Islet precursor cell (in vitro differentiated cells): ENCODE measurements around the gene RGS3.
A peak's percentile ranks its signal among the peaks of the same experiment; 100 is the strongest.
"Not testable (repeated sequence)": the region's sequence is repeated elsewhere in the genome, so short reads cannot be mapped to it uniquely, and the experiment has no call there.

Source experiments
- DNase-seq: peaks from one replicate; pipeline ENCODE4 v3.0.0-alpha.2; 2018

RGS3 gene

DNA sequence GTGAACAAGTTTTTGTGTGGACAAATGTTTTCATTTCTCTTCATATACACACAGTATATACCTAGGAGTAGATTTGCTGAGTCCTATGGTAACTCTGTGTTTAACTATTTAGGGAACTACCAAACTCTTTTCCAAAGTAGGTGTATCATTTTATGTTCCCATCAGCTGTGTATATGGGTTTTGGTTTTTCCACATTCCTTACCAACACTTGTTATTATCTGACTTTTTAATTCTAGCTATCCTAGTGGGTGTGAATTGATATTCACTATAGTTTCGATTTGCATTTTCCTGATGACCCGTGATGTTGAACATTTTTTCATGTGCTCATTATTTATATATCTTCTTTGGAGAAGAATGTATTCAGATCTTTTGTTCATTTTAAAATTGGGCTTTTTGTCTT, 3.7 kb downstream of the RGS3 start:
- no peak for DNase-seq

- DNase-seq, result peak; percentile 44
Measured at GRCh38 chr9:113468716-113469448, 5.4 kb downstream of the RGS3 start.

GRCh38 chr9:113471143-113471542, 7.6 kb downstream of the RGS3 start:
- peak; percentile 15 for DNase-seq

DNA sequence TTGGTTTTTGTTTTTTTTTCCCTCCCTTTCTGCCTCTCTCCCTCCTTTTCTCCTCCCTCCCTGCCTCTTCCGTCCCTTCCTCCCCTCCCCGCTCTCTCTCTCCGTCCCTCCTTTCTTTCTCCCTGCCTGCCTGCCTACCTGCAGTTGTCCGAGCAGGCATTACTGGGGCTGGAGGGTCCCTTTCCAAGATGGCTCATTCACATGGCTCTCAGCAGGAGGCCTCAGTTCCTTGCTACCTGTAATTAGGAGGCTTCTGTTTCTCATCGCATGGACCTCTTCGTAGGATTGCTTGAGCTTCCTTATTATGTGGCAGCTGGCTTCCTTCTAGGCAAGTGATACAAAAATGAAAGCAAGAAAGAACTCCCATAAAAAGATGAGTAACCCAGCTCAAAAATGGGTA, 8.0 kb downstream of the RGS3 start:
- DNase-seq, result peak; percentile 44

GRCh38 chr9:113472199-113472598, 8.7 kb downstream of the RGS3 start:
- DNase-seq, result no peak

DNA sequence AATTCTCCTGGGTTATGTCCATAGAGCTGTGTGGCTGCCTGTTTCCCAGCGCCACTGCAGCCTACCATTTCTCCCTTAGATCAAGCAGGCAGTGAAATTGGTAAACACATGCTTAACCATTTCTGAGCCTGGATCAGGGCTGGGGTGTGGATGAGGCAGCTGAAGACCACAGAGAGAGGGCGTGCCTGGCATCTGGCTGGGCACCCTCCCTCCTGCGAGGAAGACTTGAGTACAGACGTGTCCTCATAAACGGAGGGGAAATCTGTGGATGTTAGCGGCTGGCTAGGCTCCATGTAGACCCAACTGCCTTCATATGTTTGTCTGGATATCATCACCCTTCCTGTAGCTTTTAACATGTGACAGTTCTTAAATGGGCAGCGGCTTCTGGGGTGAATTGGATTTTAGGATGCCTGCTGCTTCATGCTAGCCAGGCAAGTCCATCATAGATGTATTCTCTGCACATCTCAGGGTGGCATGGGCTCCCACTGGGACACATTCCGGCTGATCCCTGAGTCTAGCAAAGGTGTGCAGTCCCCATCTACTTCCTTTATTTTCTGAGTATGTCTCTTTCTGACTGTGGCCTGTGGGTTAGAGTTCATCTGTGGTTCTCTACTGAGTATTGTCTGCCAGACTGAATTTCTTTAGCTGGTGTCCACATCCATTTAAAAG, 11.0 kb downstream of the RGS3 start:
- peak; percentile 35 for DNase-seq

GRCh38 chr9:113475031-113475430, 11.5 kb downstream of the RGS3 start:
- DNase-seq, result peak; percentile 17

DNA sequence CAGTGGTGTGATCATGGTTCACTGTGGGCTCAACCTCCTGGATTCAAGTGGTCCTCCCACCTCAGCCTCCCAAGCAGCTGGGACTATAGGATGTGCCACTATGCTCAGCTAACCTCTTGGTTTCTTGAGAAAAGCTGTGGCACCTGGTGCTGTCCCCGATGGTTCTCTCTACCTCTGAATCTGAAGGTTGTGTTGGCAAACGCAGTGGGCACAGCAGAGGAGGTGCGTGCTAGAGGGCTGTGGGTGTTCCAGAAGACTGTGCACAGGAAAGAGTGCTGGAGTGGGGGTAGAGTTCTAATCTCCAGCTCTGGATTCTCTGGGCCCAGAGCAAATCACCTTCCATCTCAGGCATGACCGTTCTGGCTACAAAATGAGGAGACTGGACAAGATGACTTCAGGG, 12.5 kb downstream of the RGS3 start:
- DNase-seq, result peak; percentile 28

DNA sequence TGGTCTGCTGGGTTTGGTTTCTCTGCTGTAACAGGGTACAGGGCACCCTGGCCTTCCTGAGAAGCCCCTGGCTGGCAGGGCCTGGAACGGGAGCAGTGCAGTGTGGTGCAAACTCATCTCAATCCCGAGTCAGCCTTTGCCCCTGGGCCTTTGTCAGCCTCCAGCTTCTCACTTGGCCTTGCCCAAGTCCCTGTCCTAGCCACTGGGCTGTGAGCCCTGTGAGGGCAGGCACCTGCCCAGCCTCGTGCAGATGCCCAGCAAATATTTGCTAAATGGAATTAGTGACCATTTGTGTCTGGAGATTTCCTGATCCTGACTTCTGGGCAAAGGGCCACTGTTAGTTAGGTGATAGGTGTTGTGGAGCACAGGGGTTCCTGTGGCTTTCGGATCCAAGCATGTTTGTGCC, 13.0 kb downstream of the RGS3 start:
- DNase-seq, result peak; percentile 45

DNA sequence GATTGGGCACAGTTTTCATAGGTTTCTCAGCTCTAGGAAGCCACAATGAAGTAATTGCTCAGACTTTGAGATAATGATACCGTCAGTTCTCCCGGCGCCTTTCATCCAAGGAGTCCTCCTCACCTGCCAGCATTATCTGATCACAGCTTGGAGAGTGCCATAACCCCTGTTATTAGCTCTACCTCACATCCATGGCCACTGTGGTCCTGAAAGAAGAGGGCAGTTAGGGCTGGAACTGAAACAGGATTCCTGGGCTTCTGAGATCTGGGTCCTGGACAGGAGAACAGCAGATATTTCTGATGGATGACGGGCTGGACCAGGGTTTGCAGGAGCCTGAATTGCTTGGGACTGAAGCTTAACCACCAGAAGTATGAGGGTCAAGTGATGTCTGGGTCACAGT, 13.5 kb downstream of the RGS3 start:
- DNase-seq, result peak; percentile 38

DNA sequence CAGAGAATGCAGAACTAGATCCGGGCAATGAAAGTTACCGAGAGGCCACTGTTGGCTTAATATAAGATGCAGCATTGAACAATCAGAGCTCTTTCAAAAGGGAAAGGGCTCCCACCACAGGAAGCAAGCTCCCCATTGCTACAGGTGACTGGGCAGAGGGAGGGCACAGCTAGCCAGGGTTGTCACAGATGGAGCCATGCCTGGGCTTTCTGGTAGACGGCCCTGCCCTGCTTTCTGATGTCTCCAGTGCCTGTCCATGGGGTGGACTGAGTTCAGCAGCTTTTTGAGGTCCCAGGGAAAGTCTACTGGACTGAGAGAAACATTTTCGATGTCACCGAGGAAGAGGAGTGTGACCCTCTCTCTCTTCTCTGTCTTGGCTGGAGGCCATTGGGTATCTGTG, 14.1 kb downstream of the RGS3 start:
- DNase-seq, result peak; percentile 31

DNA sequence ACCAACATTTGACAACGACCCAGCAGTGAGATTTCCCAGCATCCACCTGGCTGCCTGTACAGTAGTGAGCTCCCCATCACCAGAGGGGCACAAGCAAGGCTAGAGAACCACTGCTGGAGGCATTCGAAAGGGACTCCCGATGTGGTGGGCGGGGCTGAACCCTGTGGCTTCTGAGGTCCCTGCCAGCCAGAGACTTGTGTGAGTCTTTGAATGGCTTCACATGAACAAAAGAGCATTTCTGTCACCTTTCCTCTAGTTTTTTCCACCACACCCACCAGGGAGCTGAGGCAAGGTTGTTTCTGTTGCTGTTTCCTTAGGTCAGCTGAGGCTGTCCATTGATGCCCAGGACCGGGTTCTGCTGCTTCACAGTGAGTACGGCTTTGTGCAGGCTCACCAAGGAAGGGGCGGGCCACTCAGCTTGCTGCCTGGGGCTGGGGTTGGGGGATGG, 15.7 kb downstream of the RGS3 start:
- DNase-seq, result peak; percentile 46

- DNase-seq, result peak; percentile 37
Measured at GRCh38 chr9:113480612-113481011, 17.1 kb downstream of the RGS3 start.

DNA sequence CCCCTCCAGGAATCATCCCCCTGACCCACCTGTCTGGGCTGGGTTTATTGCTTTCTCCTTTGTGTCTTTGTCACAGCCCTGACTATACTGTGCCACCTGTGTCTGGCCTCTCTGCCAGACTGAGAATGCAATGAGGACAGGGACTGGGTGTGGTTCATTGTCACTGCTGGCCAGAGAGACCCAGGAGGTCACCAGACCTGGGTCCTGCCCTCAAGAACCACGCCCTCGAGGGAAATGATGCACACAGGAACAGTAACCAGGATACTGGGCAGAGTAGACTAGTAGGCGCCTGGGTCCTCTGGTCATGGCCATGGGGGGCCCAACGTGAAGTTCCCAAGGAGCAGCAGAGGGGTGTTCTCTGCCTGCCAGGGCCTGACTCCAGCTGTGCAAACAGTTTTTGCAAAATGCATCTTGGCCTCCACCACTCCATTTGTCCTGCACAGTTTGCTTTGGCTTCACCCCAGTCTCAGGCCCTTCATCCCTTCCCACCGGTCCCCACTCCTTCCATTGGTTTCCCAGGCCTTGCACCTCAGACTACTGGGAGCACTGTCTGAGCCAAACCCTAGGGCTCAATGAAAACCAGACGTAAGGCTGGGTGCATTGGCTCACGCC, 17.8 kb downstream of the RGS3 start:
- DNase-seq, result peak; percentile 35

DNA sequence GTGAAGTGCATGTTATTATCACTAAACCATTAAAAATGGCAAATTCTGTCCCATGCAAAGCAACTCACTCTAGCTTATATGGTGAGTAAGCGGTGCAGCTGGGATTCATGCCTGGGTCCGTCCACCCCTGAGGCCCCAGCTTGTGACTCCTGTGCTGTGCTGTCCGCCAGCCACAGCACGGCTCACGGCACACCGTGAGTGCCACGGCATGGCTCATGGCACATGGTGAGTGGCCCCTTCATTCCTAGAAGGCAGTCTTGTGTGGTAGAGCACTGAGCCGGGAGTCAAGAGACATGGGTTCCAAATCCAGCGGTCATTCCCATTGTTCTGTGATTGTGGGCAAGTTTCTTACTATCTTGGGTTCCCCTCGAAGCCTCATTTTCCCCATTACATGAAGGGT, 18.8 kb downstream of the RGS3 start:
- peak; percentile 12 for DNase-seq

GRCh38 chr9:113482991-113483675, 19.6 kb downstream of the RGS3 start:
- peak; percentile 10 for DNase-seq

- peak; percentile 40 for DNase-seq
Measured at GRCh38 chr9:113483676-113484257, 20.2 kb downstream of the RGS3 start.

DNA sequence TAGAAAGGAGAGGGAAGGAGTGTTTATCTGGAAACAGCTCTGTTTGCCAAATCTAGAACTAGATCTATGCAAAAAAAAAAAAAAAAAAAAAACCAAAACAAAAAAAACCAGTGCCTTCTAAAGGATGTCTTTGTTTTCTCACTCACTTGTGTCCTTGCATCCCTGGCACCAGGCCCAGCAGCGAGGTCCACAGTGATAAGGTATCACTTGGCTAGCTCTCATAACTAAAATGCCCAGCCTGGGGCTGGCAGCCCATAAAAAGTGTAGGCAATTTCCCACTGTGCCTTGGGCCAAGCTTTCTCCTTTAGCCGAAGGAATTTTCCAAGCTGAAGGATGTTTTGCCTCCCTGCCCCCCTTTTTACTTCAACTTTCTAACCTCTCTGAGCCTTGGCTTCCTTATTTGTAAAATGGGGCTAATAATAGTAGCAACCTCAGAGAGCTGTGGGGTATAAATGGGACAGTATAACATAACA, 20.8 kb downstream of the RGS3 start:
- peak; percentile 58 for DNase-seq

GRCh38 chr9:113485761-113486115, 22.2 kb downstream of the RGS3 start:
- no peak for DNase-seq

DNA sequence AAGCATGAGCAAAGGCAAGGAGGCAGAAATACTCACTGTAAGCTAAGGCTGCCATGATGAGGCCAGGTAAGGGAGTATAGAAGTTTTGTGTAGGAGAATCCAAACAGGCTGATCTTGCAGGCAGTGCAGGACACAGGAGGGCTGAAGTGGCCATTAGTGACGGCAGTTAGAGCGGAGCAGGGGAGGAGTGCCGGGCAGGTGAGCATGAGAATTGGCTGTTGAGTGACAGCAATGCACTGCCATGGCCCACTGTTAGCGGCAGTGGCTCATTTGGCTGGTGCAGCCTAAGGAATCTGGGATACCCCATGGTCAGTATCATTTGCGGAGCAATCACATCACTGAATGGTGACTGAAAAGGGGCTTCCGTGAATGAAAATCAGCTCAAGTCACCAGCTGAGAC, 22.8 kb downstream of the RGS3 start:
- DNase-seq, result peak; percentile 22

GRCh38 chr9:113488071-113488470, 24.5 kb downstream of the RGS3 start:
- peak; percentile 36 for DNase-seq

DNA sequence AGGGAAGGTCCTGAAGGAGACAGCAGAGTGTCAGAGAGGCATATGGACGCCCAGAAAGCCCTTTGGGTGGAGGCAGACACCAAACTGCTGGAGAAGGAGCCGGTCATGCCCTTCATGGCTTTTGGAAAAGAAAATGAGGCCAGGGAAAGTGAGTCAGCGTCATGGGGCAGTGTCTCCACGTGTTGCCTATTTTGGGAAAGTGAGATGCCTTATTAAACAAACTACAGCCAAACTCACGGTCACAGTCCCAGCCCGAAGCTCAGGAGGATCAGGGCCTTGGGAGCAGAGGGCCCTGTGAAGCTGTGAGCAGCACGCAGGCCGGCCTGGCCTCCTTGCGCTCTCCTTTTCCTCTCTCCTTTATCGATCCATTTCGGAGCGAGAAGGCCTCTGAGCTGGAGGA, 25.0 kb downstream of the RGS3 start:
- peak; percentile 33 for DNase-seq

GRCh38 chr9:113491147-113491546, 27.6 kb downstream of the RGS3 start:
- DNase-seq, result not testable (repeated sequence)
